HL-60 (cell line): ENCODE measurements around the gene GPR42.

ENCODE experiments used
- POLR2AphosphoS5 ChIP-seq: IDR thresholded peaks from 2 replicates; pipeline ENCODE4 v1.6.1; 2012; ENCODE audit warnings: low read depth
- TF ChIP-seq, protein P1 (sequence below): IDR thresholded peaks from one replicate; pipeline ENCODE4 v1.5.1; 2011; ENCODE audit warnings: low read length, control low read depth, inconsistent platforms; ENCODE audit not compliant: insufficient read depth

- no peak for TF ChIP-seq POLR2AphosphoS5
- TF ChIP-seq, protein P1, sequence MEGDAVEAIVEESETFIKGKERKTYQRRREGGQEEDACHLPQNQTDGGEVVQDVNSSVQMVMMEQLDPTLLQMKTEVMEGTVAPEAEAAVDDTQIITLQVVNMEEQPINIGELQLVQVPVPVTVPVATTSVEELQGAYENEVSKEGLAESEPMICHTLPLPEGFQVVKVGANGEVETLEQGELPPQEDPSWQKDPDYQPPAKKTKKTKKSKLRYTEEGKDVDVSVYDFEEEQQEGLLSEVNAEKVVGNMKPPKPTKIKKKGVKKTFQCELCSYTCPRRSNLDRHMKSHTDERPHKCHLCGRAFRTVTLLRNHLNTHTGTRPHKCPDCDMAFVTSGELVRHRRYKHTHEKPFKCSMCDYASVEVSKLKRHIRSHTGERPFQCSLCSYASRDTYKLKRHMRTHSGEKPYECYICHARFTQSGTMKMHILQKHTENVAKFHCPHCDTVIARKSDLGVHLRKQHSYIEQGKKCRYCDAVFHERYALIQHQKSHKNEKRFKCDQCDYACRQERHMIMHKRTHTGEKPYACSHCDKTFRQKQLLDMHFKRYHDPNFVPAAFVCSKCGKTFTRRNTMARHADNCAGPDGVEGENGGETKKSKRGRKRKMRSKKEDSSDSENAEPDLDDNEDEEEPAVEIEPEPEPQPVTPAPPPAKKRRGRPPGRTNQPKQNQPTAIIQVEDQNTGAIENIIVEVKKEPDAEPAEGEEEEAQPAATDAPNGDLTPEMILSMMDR, result no peak
These were observed 49.6 kb upstream of the GPR42 start for GRCh38 chr19:35321291-35321690.
